ENCODE data around the gene GPRIN2.

DNA sequence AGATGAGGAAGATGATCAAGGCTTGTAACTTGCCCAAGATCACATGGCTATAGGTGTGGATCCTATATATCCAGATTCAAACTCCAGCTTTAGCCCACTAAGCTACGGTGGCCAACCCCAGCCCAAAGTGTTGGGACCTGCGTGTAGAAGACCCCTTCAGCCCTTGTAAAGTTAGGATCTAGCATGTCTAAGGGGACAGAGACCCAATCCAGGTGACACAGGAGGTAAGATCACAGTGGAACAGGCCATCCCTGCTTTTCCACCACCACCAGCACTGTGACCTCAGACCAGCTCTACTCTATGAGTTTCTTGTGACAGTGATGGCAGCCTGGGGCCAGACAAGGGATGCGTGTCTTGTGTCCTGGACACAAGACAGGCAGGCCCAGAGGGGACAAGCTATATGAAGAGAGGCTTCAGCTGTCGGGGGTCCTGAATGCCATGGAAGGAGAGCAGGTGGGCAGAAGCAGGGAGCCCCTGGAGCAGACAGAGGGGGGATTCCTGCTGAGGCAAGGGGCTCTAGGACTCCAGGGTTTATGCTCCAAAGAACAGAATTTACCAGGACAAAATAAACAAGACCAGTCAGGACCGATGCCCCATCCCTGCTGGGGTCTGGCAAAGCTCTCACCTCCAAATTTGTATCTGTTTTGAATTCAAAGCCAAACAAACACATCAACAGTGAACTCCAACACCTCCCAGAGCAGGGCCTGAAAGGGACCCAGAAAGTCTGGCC, 10.4 kb downstream of the GPRIN2 start:
- TF ChIP-seq, protein P1, sequence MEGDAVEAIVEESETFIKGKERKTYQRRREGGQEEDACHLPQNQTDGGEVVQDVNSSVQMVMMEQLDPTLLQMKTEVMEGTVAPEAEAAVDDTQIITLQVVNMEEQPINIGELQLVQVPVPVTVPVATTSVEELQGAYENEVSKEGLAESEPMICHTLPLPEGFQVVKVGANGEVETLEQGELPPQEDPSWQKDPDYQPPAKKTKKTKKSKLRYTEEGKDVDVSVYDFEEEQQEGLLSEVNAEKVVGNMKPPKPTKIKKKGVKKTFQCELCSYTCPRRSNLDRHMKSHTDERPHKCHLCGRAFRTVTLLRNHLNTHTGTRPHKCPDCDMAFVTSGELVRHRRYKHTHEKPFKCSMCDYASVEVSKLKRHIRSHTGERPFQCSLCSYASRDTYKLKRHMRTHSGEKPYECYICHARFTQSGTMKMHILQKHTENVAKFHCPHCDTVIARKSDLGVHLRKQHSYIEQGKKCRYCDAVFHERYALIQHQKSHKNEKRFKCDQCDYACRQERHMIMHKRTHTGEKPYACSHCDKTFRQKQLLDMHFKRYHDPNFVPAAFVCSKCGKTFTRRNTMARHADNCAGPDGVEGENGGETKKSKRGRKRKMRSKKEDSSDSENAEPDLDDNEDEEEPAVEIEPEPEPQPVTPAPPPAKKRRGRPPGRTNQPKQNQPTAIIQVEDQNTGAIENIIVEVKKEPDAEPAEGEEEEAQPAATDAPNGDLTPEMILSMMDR (IDR thresholded peaks at IDR 0.05) = no peak
- TF ChIP-seq POLR2A (IDR thresholded peaks at IDR 0.05) = no peak
